ENCODE data around the gene PPP1R8. TPM values are rescaled to one million over a fixed set of nuclear protein-coding genes. Genes with fewer than 3 reads are reported as not detected.

PPP1R8 gene
- total RNA-seq, 1 experiment from 2014 or later = 35.6 TPM

GRCh38 chr1:27894521-27894920 lies 63.9 kb downstream of the PPP1R8 start:
- DNase-seq (ENCODE audit: low spot score) = no peak

Other genes starting within 250 kb of the PPP1R8 start
- gene AHDC1, start 226.6 kb upstream of the PPP1R8 start, total RNA-seq (2014; rRNA removed; shearing (Covaris generic)) = 3.4 and 7.6 TPM in 2 replicates
- not detected in 2 replicates for gene FGR, start 195.6 kb upstream of the PPP1R8 start, total RNA-seq (2014; rRNA removed; shearing (Covaris generic))
- gene IFI6, start 158.6 kb upstream of the PPP1R8 start, total RNA-seq (2014; rRNA removed; shearing (Covaris generic)) = 24.9 and 32.0 TPM in 2 replicates
- gene FAM76A, start 104.8 kb upstream of the PPP1R8 start, total RNA-seq (2014; rRNA removed; shearing (Covaris generic)) = 8.6 and 9.4 TPM in 2 replicates
- gene STX12, start 57.6 kb upstream of the PPP1R8 start, total RNA-seq (2014; rRNA removed; shearing (Covaris generic)) = 18.9 and 22.8 TPM in 2 replicates
- gene THEMIS2, start 41.8 kb downstream of the PPP1R8 start, total RNA-seq (2014; rRNA removed; shearing (Covaris generic)) = not detected in 2 replicates
- 49.0 and 60.3 TPM in 2 replicates for gene RPA2, start 83.8 kb downstream of the PPP1R8 start, total RNA-seq (2014; rRNA removed; shearing (Covaris generic))
- gene SMPDL3B, start 104.2 kb downstream of the PPP1R8 start, total RNA-seq (2014; rRNA removed; shearing (Covaris generic)) = 1.5 TPM in 1 of 2 replicates, not detected in the other
- 0.96 and 2.3 TPM in 2 replicates for gene XKR8, start 129.2 kb downstream of the PPP1R8 start, total RNA-seq (2014; rRNA removed; shearing (Covaris generic))